Spleen (tissue), 11 donors: ENCODE measurements around the gene HDAC7. TPM values are rescaled to one million over a fixed set of nuclear protein-coding genes. Genes with fewer than 3 reads are reported as not detected.

Source experiments
- DNase-seq: peaks from one replicate; pipeline ENCODE4 v3.0.0-alpha.2; 2020
- H3K27ac ChIP-seq, 8 donors: fragments of 200-600 bp; sonication (generic) in 7 of 8; 1 replicate in 4 of 8; 2 replicates in 4 of 8; pipeline versions ENCODE4 v1.5.0 to v1.8.0; 2016 to 2021; ENCODE audit warnings: inconsistent platforms in 4 of 8, mild to moderate bottlenecking in 4 of 8, moderate library complexity in 1 of 8
- H3K27me3 ChIP-seq, 7 donors: fragments of 200-600 bp; sonication (generic) in 6 of 7; replicated peaks in 1 of 7; 1 replicate in 4 of 7; 2 replicates in 3 of 7; pipeline versions ENCODE4 v1.5.0 to v1.8.0; 2016 to 2021; ENCODE audit warnings: inconsistent platforms in 3 of 7, mild to moderate bottlenecking in 1 of 7
- H3K36me3 ChIP-seq, 6 donors: fragments of 200-600 bp; sonication (generic) in 5 of 6; 1 replicate in 4 of 6; 2 replicates in 2 of 6; pipeline versions ENCODE4 v1.5.0 to v1.8.0; 2016 to 2021; ENCODE audit warnings: inconsistent platforms in 2 of 6
- H3K4me1 ChIP-seq, 6 donors: fragments of 200-600 bp; sonication (generic) in 5 of 6; 1 replicate in 3 of 6; 2 replicates in 3 of 6; pipeline versions ENCODE4 v1.5.0 to v1.8.0; 2016 to 2021; ENCODE audit warnings: inconsistent platforms in 3 of 6
- H3K4me3 ChIP-seq, 8 donors: fragments of 200-600 bp; sonication (generic) in 7 of 8; 1 replicate in 4 of 8; 2 replicates in 4 of 8; pipeline versions ENCODE4 v1.5.0 to v1.8.0; 2016 to 2021; ENCODE audit warnings: inconsistent platforms in 4 of 8, mild to moderate bottlenecking in 4 of 8, moderate library complexity in 2 of 8
- H3K9me3 ChIP-seq, 8 donors: fragments of 200-600 bp; sonication (generic) in 7 of 8; 1 replicate in 4 of 8; 2 replicates in 4 of 8; pipeline versions ENCODE4 v1.5.0 to v1.8.0; 2016 to 2021; ENCODE audit warnings: inconsistent platforms in 4 of 8
- POLR2A ChIP-seq, 3 donors: fragments of 450-650 bp; IDR thresholded peaks; one replicate each; pipeline ENCODE4 v1.5.1; 2017; ENCODE audit warnings: antibody characterized with exemption in 3 of 3, mild to moderate bottlenecking in 1 of 3
- POLR2AphosphoS5 ChIP-seq, 3 donors: sonication (generic); formaldehyde crosslinking; IDR thresholded peaks; one replicate each; pipeline ENCODE4 v1.5.1; 2017; ENCODE audit warnings: antibody characterized with exemption in 3 of 3
- WGBS, 5 donors: extraction: QIAGEN DNeasy Blood & Tissue Kit in 3 of 5; methylation state at CpG; one replicate each; pipeline versions ENCODE4 v1.1.5 to v1.1.7; 2013 to 2018; 5-methylcytosine and 5-hydroxymethylcytosine counted together
- intact Hi-C: fragments of 100-400 bp; cut with DNase I; formaldehyde crosslinking; loops from one replicate; pipeline ENCODE4 v1.15.0; 2023; ENCODE audit warnings: low total_unique reads
- polyA plus RNA-seq, 3 donors: library from polyadenylated mRNA; stranded (reverse); fragments of 200-250 nt; gene quantifications; one replicate each; pipeline ENCODE4 v1.2.1, GENCODE V29; 2013
- total RNA-seq, 7 donors: library from RNA; depleted of rRNA in 3 of 7; stranded (reverse); fragments of >200 nt in 3 of 7; fragmentation: NEBNext Ultra II Directional in 4 of 7; extraction: Animal tissue kit (Norgen Biotek cat#: 25700) in 4 of 7; gene quantifications; one replicate each; pipeline versions ENCODE4 v1.1.0 to v1.2.1, GENCODE V29; 2016 to 2021
- TF ChIP-seq, protein P1 (sequence below), 11 experiments: fragments of 200-600 bp in 7 of 11; fragments of 450-650 bp in 4 of 11; sonication (generic) in 4 of 11; IDR thresholded peaks in 8 of 11; conservative IDR thresholded peaks in 3 of 11; 1 replicate in 7 of 11; 2 replicates in 4 of 11; pipeline versions ENCODE4 v1.4.0 to v1.8.0; 2016 to 2021; ENCODE audit warnings: antibody characterized with exemption in 11 of 11, inconsistent platforms in 4 of 11, mild to moderate bottlenecking in 1 of 11
- donor health status: healthy with polysubstance abuse.
- donor health status: DM: no; HTN: no; CAD: no; lungs with moderate emphysema.
- donor health status: DM: no; HTN: no; CAD: no.
- donor health status: Bipolar disorder and iron deficiency.
- donor health status: healthy.
- donor health status: DM: no; HTN: no; CAD: no.
- donor health status: DM: yes; HTN: yes; CAD: no.

HDAC7 gene
- total and polyA plus RNA-seq, 10 donors: 39.6 to 158 (median 101) TPM

DNA sequence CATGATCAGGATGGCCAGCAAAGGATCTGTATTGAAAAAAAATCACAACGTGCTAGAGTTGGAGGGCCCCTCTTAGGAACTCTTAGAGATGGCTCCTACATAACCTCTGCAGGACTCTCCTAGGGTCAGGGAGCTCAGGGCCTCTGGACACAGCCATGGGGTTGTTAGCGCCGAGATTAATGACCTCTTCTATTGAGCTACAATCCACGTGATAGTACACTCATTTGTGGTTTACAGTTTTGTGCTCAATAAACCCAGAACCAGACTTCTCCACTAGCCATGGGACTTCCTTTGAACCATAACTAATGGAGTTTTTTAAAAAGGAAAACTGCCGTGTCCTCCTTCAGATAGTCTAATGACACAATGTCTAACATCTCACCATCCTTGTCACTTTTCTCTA, 29.6 kb upstream of the HDAC7 start:
- DNase-seq: no peak
- WGBS, 5 donors: 33 to 66% (median 47%) methylated on average over 5 of the region's 5 CpGs

DNA sequence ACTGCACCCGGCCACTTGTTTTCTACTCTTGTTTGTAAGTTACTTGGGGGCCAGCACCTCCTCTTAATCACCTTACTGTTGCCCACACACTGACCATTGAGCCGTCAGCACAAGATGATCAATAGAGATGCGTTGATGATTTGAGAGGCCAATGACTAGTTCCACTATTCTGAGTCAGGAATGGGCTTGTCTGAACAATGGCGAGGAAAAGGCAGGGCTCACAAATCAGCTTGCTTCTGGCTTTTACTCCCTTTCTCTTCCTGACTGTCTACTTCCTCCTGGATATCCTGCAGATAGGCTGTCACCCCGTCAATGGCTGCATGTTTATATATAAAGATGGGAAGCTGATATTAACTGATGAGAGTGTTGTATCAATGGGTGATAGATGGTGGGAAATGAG, 29.1 kb upstream of the HDAC7 start:
- 57 to 76% (median 64%) methylated on average over 5 of the region's 5 CpGs for WGBS, 5 donors
- Histone ChIP-seq H3K27ac (peak overlapping the region in 1 of 8 donors; percentile 5), H3K4me1 (no peaks in the 10 kb centered on the region), H3K36me3 (peaks cover 0 to 63% (median 0%) of the 10 kb centered on the region in 6 donors), H3K4me3 (no peak overlapping the region), H3K27me3 (no peaks in the 10 kb centered on the region), H3K9me3 (no peaks in the 10 kb centered on the region)
- intact Hi-C loops: no loop called here
- TF ChIP-seq, protein P1, sequence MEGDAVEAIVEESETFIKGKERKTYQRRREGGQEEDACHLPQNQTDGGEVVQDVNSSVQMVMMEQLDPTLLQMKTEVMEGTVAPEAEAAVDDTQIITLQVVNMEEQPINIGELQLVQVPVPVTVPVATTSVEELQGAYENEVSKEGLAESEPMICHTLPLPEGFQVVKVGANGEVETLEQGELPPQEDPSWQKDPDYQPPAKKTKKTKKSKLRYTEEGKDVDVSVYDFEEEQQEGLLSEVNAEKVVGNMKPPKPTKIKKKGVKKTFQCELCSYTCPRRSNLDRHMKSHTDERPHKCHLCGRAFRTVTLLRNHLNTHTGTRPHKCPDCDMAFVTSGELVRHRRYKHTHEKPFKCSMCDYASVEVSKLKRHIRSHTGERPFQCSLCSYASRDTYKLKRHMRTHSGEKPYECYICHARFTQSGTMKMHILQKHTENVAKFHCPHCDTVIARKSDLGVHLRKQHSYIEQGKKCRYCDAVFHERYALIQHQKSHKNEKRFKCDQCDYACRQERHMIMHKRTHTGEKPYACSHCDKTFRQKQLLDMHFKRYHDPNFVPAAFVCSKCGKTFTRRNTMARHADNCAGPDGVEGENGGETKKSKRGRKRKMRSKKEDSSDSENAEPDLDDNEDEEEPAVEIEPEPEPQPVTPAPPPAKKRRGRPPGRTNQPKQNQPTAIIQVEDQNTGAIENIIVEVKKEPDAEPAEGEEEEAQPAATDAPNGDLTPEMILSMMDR (IDR thresholded peaks at IDR 0.05 in 8 of 11, conservative IDR thresholded peaks at IDR 0.05 in 3 of 11): no peak
- TF ChIP-seq POLR2AphosphoS5 (IDR thresholded peaks at IDR 0.05): no peak
- TF ChIP-seq POLR2A (IDR thresholded peaks at IDR 0.05): no peak
- DNase-seq: no peak

More for the DNA sequence above, 29.6 kb upstream of the HDAC7 start:
- no peaks in the 10 kb centered on the region for H3K4me1 ChIP-seq
- no peak overlapping the region for H3K27ac ChIP-seq
- peaks cover 0 to 63% (median 0%) of the 10 kb centered on the region in 6 donors for H3K36me3 ChIP-seq
- intact Hi-C loops: no loop called here
- no peak overlapping the region for H3K4me3 ChIP-seq
- no peaks in the 10 kb centered on the region for H3K9me3 ChIP-seq
- H3K27me3 ChIP-seq: no peaks in the 10 kb centered on the region
- TF ChIP-seq, protein P1 (IDR thresholded peaks at IDR 0.05 in 8 of 11, conservative IDR thresholded peaks at IDR 0.05 in 3 of 11): no peak
- TF ChIP-seq POLR2AphosphoS5 (IDR thresholded peaks at IDR 0.05) (no peak), POLR2A (IDR thresholded peaks at IDR 0.05) (no peak)

DNA sequence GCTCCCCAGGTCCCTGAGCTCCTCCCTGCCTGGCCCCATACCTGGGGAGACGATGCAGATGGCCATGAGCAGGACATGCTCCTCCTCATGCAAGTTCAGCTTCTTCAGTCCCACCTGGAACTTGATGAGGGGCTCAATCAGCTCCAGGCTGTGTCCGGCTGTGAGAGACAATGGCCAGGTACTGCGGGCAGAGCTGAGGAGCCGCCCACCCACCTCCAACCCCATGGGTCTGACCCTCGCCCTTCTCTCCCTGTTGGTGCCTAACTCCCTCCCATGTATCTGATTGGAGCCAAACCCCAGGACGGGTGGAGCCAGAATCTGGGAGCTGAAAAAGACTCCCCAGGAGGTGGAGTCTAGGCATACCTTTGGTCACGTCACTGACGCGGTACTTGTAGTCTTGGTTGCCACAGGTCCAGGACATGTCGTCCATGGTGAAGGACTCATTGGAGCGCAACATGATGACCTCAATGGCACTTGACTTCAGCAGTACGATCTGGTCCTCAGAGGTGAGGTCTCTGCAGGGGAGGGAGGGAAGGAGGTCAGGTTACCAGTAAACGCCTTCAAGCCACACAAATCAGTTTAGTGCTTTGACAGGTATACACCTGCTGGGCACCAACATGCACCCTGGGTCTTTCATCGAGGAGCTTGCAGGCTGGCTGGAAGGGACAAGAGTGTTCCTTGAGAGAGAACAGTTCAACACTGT, 26.7 kb upstream of the HDAC7 start:
- no peak overlapping the region for H3K27ac ChIP-seq
- H3K27me3 ChIP-seq: no peaks in the 10 kb centered on the region
- no peak for TF ChIP-seq POLR2A (IDR thresholded peaks at IDR 0.05)
- TF ChIP-seq POLR2AphosphoS5 (IDR thresholded peaks at IDR 0.05): no peak
- TF ChIP-seq, protein P1 (IDR thresholded peaks at IDR 0.05 in 8 of 11, conservative IDR thresholded peaks at IDR 0.05 in 3 of 11): no peak
- DNase-seq: peak; percentile 49
- no peaks in the 10 kb centered on the region for H3K4me1 ChIP-seq
- intact Hi-C loops: no loop called here
- peaks cover 0 to 52% (median 0%) of the 10 kb centered on the region in 6 donors for H3K36me3 ChIP-seq
- 91 to 95% (median 94%) methylated on average over 11 to 14 of the region's 14 CpGs for WGBS, 5 donors
- H3K9me3 ChIP-seq: no peaks in the 10 kb centered on the region
- no peak overlapping the region for H3K4me3 ChIP-seq

DNA sequence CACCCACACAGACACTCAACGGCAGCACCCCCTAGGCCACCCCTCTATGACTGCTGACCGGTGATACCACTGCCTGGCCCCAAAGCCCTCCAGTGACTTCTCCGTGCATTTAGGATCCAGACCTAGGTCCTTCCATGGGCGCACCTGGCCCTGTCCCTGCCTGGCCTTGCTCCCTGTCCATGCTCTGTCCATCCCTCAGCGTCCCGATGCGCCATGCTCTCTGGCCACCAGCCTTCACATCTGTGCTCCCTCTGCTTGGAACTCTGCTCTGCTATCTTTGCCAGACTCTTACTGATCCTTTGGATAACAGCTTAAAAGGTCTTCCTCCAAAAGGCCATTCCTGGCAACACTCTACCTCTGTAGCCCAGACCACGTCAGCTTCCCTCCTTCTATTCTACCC, 25.4 kb upstream of the HDAC7 start:
- Histone ChIP-seq H3K36me3 (peaks cover 0 to 40% (median 0%) of the 10 kb centered on the region in 6 donors), H3K27ac (no peak overlapping the region), H3K9me3 (no peaks in the 10 kb centered on the region), H3K4me3 (no peak overlapping the region), H3K27me3 (no peaks in the 10 kb centered on the region), H3K4me1 (no peaks in the 10 kb centered on the region)
- no peak for DNase-seq
- intact Hi-C loops: no loop called here
- TF ChIP-seq, protein P1 (IDR thresholded peaks at IDR 0.05 in 8 of 11, conservative IDR thresholded peaks at IDR 0.05 in 3 of 11): no peak
- TF ChIP-seq POLR2A (IDR thresholded peaks at IDR 0.05): no peak
- no peak for TF ChIP-seq POLR2AphosphoS5 (IDR thresholded peaks at IDR 0.05)
- 93 to 98% (median 97%) methylated on average over 7 to 8 of the region's 8 CpGs for WGBS, 5 donors
